Posterior cingulate gyrus (tissue), 11 donors: ENCODE measurements around the gene STT3B.
"Not testable (repeated sequence)": the region's sequence is repeated elsewhere in the genome, so short reads cannot be mapped to it uniquely, and the experiment has no call there.

Source experiments
- DNase-seq, 10 donors: peaks; one replicate each; pipeline versions ENCODE4 v3.0.0 to v3.0.0-alpha.2; 2020 to 2021; ENCODE audit warnings: mixed read lengths in 3 of 10
- intact Hi-C: fragments of 100-400 bp; cut with DNase I; formaldehyde crosslinking; loops from one replicate; pipeline ENCODE4 v1.15.1; 2023

The STT3B gene

GRCh38 chr3:31581660-31582059 lies 48.9 kb downstream of the STT3B start:
- DNase-seq, result no peak
- intact Hi-C loops, result no loop called here

- intact Hi-C loops, result no loop called here
- DNase-seq, result no peak
Measured at GRCh38 chr3:31589228-31589627, 56.5 kb downstream of the STT3B start.

DNA sequence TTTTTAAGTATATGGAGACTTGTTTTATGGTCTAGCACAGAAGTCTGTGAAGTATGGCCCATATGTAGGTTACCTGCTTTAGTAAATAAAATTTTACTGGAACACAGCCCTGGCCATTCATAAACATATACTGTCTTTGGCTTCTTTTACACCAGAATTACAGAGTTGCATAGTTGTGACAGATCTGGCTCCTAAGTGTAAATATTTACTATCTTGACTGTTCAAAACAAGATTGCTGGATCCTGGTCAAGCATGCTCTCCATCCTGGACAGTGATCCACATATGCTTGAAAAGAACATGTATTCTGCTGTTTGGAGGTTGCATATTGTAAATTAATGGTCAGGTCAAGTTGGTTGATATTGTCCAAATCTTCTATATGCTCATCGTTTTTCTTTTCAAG lies 57.9 kb downstream of the STT3B start:
- intact Hi-C loops, result no loop called here
- no peak for DNase-seq

- intact Hi-C loops, result no loop called here
- DNase-seq, result no peak
Measured at GRCh38 chr3:31592764-31593163, 60.0 kb downstream of the STT3B start.

GRCh38 chr3:31596176-31596575 lies 63.5 kb downstream of the STT3B start:
- intact Hi-C loops, result no loop called here
- DNase-seq, result no peak

DNA sequence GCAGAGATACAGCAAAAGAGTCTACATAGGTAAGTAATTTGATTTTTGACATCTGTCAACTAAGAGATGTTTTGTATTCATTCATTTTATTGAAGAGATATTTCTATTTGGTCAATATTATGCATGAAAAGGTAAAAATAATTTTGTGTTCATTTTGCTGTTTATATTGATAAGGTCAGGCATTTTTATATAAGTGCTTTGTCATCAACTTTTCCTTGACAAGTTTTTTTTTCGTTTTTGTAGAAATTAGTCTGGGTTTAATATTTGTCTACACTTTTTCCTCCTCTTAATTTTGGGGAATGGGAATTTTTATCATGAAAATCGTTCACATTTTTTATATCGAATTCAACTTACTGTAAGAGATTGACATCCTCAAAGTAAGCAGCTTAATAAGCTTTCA lies 67.7 kb downstream of the STT3B start:
- intact Hi-C loops, result no loop called here
- DNase-seq, result no peak

DNA sequence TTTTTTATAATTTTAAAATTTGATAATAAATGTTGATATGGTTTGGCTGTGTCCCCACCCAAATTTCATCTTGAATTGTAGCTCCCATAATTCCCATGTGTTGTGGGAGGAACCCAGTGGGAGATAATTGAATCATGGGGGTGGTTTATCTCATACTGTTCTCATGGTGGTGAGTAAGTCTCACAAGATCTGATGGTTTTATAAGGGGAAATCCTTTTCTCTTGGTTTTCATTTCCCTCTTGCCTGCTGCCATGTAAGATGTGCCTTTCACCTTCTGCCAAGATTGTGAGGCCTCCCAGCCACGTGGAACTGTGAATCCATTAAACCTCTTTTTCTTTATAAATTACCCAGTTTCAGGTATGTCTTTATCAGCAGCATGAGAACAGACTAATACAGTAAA lies 72.6 kb downstream of the STT3B start:
- intact Hi-C loops, DNase-seq: not testable (repeated sequence)

- no peak for DNase-seq
- intact Hi-C loops, result no loop called here
Measured at GRCh38 chr3:31606453-31606852, 73.7 kb downstream of the STT3B start.

- DNase-seq, result peak in 1 of 10 donors; percentile 13
- intact Hi-C loops, result loop anchor here (5.0 kb wide), 1 partner anchor 157 kb away; no protein-coding TSS in a partner anchor
Measured at GRCh38 chr3:31610700-31611275, 78.1 kb downstream of the STT3B start.

GRCh38 chr3:31613177-31613576 lies 80.5 kb downstream of the STT3B start:
- intact Hi-C loops, result loop anchor here (5.0 kb wide), 1 partner anchor 154 kb away; no protein-coding TSS in a partner anchor
- no peak for DNase-seq

GRCh38 chr3:31613654-31614053 lies 80.9 kb downstream of the STT3B start:
- intact Hi-C loops, result loop anchor here (5.0 kb wide), 1 partner anchor 154 kb away; no protein-coding TSS in a partner anchor
- no peak for DNase-seq

DNA sequence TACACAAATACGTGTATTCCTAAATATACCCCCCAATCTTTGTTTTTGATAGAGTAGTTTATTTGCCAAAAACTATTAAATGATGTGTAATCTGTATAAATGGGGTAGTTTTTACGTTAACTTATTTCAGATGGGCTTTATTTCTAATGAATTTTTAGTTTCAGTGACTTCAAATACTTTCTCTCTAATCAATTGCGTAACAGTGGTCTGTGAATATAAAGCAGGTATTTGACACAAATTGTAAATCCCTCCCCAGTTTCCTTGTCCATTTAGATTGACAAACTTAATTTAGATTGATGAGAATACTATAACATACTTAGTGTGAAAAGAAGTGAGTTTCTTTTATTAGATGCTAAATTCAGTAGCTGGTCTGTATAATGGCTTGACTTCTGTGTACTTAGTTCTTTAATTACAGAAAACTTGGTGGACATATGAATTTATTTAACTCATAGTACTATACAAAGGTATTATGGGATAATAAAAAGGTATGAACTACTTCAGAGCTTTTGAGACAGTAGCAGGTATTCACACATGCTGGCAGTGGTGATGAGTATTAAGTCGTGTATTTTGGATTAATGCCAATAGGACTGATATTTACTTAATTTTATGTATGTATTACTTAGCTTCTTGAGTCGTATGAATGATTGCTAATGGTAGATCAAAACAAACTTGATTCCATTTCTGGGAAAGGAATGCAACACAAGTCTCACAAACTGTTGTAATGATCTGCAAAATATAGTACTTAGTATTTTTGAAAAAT lies 81.6 kb downstream of the STT3B start:
- intact Hi-C loops, result loop anchor here (5.0 kb wide), 1 partner anchor 153 kb away; no protein-coding TSS in a partner anchor
- DNase-seq, result no peak

GRCh38 chr3:31615071-31615875 lies 82.5 kb downstream of the STT3B start:
- intact Hi-C loops, result no loop called here
- no peak for DNase-seq

DNA sequence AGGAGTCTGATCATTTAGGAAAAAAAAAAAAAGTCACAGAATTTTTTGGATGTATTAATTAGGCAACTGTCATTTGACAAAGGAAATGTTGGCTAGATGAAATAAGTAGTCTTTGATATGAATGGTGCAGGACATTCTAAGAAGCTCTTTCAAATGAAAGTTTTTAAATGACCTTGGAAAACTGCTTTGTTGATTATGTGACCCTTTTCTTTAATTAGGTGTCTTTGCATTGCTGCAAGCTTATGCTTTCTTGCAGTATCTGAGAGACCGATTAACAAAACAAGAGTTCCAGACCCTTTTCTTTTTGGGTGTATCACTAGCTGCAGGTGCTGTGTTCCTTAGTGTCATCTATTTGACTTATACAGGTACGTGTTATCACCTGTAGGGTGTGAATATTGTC lies 84.0 kb downstream of the STT3B start:
- intact Hi-C loops, result no loop called here
- DNase-seq, result no peak

- intact Hi-C loops, result no loop called here
- no peak for DNase-seq
Measured at GRCh38 chr3:31620656-31621055, 87.9 kb downstream of the STT3B start.

DNA sequence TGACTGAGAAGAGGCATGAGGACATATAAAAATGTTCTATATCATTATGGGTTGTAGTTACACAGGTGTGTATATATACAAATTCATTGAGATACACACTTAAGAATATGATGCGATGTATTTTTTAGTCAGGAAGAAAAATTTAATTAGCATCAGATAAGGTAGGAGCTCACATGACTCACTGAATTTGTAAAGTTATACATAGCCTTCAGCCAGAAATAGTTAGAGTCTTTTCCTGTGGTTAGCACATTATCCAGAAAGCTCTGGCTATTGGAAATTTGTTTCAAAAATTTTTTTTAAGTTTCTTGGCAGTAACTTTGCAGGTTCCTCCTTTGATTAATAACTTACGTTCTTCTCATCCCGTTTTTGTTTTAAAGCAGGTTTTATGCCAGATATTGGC lies 88.6 kb downstream of the STT3B start:
- intact Hi-C loops, result no loop called here
- no peak for DNase-seq

- no peak for DNase-seq
- intact Hi-C loops, result no loop called here
Measured at GRCh38 chr3:31622636-31623288, 90.0 kb downstream of the STT3B start.

DNA sequence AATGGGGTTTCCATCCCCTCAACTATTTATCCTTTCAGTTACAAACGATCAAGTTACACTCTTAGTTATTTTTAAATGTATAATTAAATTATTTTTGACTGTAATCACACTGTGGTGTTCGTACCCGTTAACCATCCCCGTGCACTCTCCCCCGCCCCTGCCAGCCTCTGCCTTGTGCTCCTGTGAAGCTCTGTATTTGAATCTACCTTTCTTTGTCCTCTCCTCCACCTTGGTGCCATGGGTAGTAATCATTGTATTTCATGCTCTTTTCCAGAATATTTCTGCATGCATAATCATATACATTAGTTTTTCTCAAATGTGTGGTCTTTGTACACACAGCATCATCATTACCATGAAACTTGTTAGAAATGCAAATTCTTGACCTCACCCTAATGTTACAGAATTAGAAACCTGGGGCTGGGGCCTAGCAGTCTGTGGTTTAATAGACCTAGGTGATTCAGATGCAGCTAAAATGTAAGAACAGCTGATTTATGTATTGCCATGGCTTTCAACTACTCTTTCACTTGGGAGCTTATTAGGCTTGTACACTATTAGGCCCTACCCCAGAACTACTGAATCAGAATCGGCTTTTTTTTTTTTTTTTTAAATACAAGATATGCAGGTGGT lies 91.5 kb downstream of the STT3B start:
- intact Hi-C loops, result no loop called here
- no peak for DNase-seq

- DNase-seq, result no peak
- intact Hi-C loops, result no loop called here
Measured at GRCh38 chr3:31625358-31625757, 92.6 kb downstream of the STT3B start.

DNA sequence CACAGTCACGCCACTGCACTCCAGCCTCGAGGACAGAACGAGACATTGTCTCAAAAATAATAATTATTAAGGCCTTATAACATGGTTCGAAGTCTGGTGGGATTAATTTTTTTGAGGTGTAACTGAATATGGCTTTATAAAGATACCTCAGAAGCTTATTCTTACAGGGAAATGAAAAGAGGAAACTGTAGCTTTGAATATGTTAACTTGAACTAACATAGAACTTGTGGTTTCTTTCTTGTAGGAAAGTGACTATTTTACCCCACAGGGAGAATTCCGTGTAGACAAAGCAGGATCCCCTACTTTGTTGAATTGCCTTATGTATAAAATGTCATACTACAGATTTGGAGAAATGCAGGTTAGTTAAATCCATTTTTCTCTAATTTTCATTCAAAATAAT lies 96.3 kb downstream of the STT3B start:
- intact Hi-C loops, result no loop called here
- no peak for DNase-seq
